CD4-positive, alpha-beta T cell treated with Interleukin-1 beta for 1 hour (primary cell): Measurements from ENCODE around the gene OTOA.
"Not testable (repeated sequence)": the region's sequence is repeated elsewhere in the genome, so short reads cannot be mapped to it uniquely, and the experiment has no call there.

ENCODE experiments used
- DNase-seq, 2 donors: peaks; one replicate each; pipeline ENCODE4 v3.0.0-alpha.2; 2020 to 2022

Gene OTOA

GRCh38 chr16:21642861-21643260 is 20.9 kb upstream of the OTOA start:
- no peak for DNase-seq

DNA sequence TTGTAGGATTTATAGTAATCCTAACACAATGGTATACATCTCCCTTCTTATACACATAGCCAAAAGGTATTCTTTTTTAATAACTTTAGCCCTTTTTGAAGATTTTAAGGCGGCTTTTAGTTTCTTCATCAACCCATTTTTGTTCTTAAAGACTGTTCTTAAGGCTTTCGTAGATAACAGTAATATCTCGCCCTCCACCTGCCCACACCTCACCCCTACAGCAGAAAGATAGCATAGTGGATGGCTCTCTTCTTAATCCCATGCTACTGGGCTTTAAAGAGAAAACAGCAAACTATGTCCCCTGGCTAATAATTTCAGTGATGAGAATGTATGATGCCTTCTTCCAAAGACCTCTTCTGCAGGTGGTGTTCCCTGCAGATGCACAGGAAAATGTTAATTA is 20.0 kb upstream of the OTOA start:
- DNase-seq = no peak

- no peak for DNase-seq
These were observed 19.1 kb upstream of the OTOA start for GRCh38 chr16:21644674-21645073.

DNA sequence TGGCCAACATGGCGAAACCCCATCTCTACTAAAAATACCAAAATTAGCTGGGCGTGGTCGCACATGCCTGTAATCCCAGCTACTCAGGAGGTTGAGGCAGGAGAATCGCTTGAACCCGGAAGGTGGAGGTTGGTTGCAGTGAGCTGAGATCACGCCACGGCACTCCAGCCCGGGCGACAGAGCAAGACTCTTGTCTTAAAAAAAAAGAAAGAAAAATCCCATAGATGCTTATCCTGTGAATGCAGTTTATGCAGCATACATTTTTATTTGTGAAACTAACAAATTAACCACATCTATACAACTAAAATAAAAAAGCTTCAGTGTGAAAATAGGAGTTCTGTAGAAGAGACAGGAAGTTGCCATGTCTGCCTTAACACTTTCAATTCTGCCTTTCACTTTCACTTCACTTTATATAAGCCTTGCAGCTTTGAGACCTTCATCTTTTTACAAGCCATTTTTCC is 18.5 kb upstream of the OTOA start:
- peak; percentile 20 to 65 for DNase-seq

DNA sequence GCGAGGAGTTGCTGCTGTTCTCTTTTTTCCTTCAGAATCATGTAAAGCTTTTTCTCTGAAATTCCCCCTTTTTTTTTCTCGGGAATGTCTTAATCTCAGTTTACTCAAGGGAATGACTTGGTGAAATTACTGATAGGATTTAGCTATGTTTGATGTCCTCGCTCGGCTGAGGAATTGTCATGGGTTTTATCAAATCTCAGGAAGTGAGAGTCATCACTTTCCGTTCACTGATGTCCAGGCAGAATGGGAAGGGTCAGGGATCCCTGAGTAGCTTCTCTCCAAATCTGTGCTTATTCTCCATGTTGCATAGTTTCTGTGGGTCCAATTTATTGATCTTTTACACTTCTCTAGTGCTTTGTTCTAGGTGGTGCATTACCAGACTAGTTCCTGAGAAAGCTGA is 17.7 kb upstream of the OTOA start:
- DNase-seq = no peak

DNA sequence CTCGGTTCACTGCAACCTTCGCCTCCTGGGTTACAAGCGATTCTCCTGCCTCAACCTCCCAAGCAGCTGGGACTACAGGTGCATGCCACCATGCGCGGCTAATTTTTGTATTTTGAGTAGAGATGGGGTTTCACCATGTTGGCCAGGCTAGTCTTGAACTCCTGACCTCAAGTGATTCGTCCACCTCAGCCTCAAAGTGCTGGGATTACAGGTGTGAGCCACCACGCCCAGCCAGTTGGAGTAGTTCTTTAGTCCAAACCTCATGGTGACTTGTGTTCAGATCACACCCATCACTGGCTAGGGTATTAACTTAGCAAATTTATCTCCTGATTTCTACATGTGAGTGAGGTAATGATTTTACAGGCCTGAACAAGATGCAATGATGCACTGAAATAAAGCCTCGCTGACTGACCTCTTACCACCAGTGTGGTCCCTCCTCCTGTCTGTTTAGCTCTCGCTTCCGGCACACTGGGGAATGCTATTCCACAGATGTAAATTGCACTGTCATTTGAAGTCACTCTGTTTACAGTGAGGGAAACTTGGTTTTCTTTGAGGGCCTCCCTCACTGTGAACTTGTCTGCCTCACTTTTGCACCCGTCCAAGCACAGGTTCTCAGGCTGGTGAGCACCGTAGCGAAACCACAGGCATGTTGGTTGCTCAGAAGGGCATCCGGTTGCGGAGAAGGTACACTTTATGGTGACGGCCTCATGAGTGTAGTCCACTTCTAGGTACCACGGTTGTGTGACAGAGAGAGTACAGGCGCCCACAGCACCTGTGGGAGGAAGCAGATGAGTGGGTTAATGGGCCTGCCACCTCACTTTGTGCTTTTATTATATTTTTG is 16.8 kb upstream of the OTOA start:
- peak; percentile 75 to 78 for DNase-seq

- no peak for DNase-seq
These were observed 16.1 kb upstream of the OTOA start for GRCh38 chr16:21647562-21648164.

DNA sequence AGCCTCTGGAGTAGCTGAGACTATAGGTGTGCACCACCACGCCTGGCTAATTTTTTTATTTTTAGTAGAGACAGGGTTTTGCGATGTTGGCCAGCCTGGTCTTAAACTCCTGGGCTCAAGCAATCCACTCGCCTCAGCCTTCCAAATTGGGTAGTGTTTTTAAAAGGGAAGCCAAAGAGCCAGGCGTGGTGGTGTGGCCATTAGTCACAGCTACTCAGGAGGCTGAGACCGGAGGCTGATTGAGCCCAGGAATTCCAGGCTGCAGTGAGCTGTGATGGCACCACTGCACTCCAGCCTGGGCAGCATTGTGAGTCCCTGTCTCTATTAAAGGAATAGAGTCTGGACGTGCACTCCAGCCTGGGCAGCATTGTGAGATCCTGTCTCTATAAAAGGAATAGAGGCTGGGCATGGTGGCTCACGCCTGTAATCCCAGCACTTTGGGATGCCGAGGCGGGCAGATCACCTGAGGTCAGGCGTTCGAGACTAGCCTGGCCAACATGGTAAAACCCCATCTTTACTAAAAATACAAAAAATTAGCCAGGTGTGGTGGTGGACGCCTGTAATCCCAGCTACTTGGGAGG is 13.9 kb upstream of the OTOA start:
- peak in 1 of 2 donors; percentile 18 for DNase-seq

- DNase-seq = peak in 1 of 2 donors; percentile 33
These were observed 13.2 kb upstream of the OTOA start for GRCh38 chr16:21650521-21650920.

DNA sequence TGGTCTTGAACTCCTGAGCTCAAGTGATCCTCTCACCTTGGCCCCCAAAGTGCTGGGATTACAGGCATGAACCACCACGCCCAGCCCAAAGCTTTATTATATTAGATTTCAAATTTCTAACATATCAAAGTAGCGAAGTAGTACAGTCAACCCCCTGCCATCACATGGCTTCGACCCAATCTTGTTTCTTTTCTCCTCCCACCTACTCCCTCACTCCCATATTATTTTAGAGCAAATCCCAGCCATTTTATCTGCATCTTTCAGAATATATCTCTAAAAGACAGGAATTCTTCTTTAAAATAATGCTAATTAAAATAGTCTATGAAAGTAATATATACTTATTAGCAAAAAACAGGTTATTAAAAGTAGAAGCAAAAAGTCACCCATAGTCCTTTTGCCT is 12.3 kb upstream of the OTOA start:
- DNase-seq = no peak

- peak in 1 of 2 donors; percentile 19 for DNase-seq
These were observed 11.3 kb upstream of the OTOA start, which contains the start of gene IGSF6 for GRCh38 chr16:21652453-21652852. Gene IGSF6, minus strand, starts transcription at chr16:21652608. Its CDS starts 10 bp downstream, at chr16:21652598.

DNA sequence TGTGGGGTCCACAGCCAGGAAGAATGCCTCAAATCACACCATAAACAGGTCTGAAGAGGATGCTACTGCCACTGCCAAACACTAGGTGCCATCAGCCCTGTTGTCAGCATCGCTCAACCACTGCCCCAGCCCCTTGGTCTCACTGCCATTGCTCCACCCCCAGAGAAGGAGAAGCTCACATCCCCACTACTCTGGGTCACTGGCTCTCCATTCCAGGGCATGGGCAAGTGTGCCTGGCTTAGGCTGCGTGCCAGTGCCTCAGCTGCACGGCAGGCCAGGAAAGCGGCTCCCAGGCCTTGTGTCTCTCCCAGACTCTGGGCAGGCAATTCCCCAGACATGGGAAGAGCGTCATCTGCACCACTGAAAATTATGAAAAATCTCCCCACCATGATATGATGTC is 10.2 kb upstream of the OTOA start:
- DNase-seq = no peak

DNA sequence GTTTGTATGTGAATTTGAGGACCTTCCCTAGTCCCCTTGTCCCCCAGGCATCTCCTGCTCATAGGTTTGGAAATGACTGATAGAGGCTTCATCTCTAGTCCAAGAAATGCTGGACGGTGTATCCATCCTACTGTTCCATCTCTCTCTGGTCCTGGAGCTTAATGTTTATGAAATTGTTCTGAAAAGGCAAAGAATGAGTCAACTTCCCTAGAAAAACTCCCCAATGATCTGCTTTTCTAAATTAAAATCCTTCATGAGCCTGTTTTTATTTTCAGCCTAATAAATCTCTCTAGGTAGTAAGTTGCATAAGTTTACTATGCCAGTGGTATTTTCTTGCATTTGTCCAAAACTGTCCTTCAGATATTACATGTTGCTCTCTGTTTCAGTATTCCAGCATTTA is 9.3 kb upstream of the OTOA start:
- DNase-seq = no peak

DNA sequence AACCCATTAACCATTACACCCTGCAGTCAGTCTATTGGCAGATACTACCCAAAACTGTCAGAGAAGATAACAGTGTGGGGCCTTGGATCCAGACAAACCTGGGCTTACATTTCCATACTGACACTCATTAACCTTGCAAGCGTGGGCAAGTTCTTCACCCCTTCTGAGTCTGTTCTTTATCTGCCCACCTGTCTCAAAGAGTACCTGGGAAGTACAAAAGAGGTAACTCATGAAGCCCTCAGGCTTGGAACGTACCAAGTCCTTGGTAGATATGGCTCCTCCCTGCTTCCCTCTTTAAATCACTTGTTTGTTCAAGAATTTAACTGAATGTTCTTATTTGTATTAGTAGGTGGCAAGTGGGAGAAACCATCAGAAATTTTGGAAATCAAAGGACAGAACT is 8.9 kb upstream of the OTOA start:
- DNase-seq = no peak

- DNase-seq = peak; percentile 37 to 72
These were observed 6.7 kb upstream of the OTOA start for GRCh38 chr16:21656795-21657768.

GRCh38 chr16:21659124-21659523 is 4.6 kb upstream of the OTOA start:
- no peak for DNase-seq

GRCh38 chr16:21664801-21665492 is 1.2 kb downstream of the OTOA start:
- DNase-seq = no peak

DNA sequence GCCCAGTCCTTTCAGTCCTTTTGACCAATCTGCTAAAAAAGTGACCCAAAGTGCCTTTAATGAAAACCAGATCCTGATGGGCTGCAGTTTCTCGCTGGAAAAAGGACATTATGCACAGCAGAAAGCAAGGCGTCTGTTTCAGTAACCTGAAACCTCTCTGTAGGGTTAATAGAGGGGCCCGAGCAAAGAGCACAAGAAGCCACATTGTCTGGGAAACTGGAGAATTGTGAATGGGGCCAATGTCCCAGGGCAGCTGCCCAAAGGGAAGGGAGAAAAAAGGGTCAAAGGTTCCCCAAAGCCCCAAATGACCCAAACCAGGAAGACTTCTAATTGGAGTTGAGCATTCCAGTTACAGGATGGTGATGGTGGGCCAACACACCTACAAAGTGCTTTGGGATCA is 3.0 kb downstream of the OTOA start:
- DNase-seq = no peak

DNA sequence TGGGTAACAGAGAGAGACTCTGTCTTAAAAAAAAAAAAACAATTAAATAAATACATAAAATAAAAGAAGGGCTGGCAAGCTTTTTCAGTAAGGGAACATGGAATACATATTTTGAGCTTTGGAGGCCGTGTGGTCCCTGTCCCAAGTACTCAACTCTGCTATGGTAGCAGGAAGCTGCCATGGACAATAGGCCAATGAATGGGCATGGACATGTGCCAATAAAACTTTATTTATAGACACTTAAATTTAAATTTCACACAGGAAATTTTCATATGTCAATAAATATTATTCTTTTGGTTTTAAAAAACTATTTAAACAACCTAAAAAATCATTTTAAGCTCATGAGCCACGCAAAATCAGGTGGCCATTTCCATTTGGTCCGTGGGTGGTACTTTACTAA is 3.8 kb downstream of the OTOA start:
- no peak for DNase-seq

DNA sequence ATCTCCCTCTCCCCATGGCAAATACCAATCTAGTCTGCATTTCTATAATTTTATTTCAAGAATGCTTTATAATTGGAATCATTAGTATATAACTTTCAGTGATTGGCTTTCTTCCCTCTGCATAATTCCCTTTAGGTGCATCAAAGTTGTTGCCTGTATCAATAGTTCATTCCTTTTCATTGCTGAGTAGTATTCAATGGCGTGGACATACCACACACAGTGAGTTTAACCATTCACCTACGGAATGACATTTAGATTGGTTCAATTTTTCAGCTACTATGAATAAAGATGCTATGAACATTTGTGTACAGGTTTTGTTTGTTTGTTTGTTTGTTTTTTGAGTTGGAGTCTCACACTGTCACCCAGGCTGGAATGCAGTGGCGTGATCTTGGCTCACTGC is 9.7 kb downstream of the OTOA start:
- no peak for DNase-seq

DNA sequence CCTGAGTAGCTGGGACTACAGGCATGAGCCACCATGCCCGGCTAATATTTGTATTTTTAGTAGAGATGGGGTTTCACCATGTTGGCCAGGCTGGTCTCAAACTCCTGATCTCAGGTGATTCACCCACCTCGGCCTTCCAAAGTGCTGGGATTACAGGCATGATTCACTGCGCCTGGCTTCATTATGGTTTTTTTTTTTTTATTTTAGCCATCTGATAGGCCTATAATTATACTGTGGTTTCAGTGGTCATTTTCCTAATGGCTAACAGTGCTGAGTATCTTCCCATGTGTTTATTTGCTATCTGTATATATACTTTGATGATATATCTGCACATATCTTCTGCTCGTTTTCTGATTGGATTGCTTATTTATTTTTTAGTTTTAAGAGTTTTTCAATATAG is 10.7 kb downstream of the OTOA start:
- DNase-seq = not testable (repeated sequence)

- not testable (repeated sequence) for DNase-seq
These were observed 16.9 kb downstream of the OTOA start for GRCh38 chr16:21680714-21681113.
